Measurements from ENCODE around the gene ACE.

- TF ChIP-seq POLR2A (IDR thresholded peaks at IDR 0.05) (no peak), CTCF (IDR thresholded peaks at IDR 0.05) (no peak)
Observed at GRCh38 chr17:63534816-63535455, 58.1 kb downstream of the ACE start.

Data from esophagus squamous epithelium (tissue), 4 donors.